ENCODE results near the gene ABCC8. TPM values are rescaled to one million over a fixed set of nuclear protein-coding genes. Genes with fewer than 3 reads are reported as not detected.

The ABCC8 gene
- total RNA-seq, 1 experiment from 2014 or later, result 2.4 TPM

DNA sequence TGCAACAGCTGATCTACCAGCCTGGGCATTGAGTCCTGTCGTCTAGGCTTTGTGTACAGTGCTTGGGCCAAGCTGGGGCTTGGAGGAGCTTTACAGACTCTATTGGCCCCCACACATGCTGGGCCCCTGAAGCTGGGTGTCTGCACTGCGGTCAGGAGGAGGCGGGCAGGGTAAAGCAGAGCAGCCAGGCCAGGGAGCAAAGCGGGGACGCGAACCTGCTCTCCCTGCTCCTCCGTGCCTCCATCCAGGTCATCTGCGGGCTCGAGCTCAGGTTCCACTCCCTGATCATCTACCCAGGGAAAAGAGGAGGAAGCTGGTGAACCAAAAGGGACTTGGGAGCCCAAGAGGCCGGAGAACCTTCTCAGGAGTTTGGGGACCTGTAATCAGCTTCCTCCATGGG lies 40.5 kb upstream of the ABCC8 start:
- H2BK120ac ChIP-seq (ENCODE audit: low read depth, low read length, poor library complexity, severe bottlenecking), result no peak overlapping the region
- no peak overlapping the region for H2BK20ac ChIP-seq (ENCODE audit: low read depth, low read length, poor library complexity, severe bottlenecking)
- no peaks in the 10 kb centered on the region for H4K20me1 ChIP-seq (ENCODE audit: control insufficient read depth, insufficient read depth, insufficient read length)
- no peak for DNase-seq
- H3T11ph ChIP-seq (ENCODE audit: low read length), result no peak overlapping the region
- no peaks in the 10 kb centered on the region for H3K79me1 ChIP-seq (ENCODE audit: insufficient read depth, low read depth, low read length, poor library complexity, severe bottlenecking)
- H3K18ac ChIP-seq (ENCODE audit: insufficient read length, low read depth, low read length), result no peak overlapping the region
- H3K4me2 ChIP-seq (ENCODE audit: insufficient read depth, insufficient read length, low read length), result no peak overlapping the region
- no CpG with 5 or more reads among the region's 10 CpGs for WGBS (ENCODE audit: extremely low coverage, insufficient read length, low lambda C conversion rate)
- Mint-ChIP-seq H3K27ac (no peak overlapping the region; a peak in 1 of 7 replicates), H3K9me3 (no peaks in the 10 kb centered on the region), H3K4me1 (peaks cover 16 to 18% of the 10 kb centered on the region in 2 experiments), H3K36me3 (ENCODE audit: insufficient read depth in 1 of 3, low read depth in 3 of 3) (peaks cover 2 to 6% (median 4%) of the 10 kb centered on the region in 3 experiments; a peak in 6 of 7 replicates), H3K27me3 (ENCODE audit: low read depth) (peaks cover 4% of the 10 kb centered on the region), H3K4me3 (no peak overlapping the region)
- H3K56ac ChIP-seq (ENCODE audit: insufficient read length, low read depth, low read length), result no peak overlapping the region
- no peaks in the 10 kb centered on the region for H3K23me2 ChIP-seq (ENCODE audit: insufficient read length, low read depth, low read length, poor library complexity, severe bottlenecking)
- no peak overlapping the region for H3K23ac ChIP-seq (ENCODE audit: insufficient read length, low read depth, low read length)
- H2BK15ac ChIP-seq (ENCODE audit: low read depth, low read length), result no peak overlapping the region
- no peak for TF ChIP-seq CTCF (conservative IDR thresholded peaks at IDR 0.05)
- no peak overlapping the region for H3K27ac ChIP-seq (ENCODE audit: insufficient read length, low read depth, low read length)
- no peak overlapping the region for H2AK5ac ChIP-seq (ENCODE audit: insufficient read length, low read length)
- no peak overlapping the region for H3K4ac ChIP-seq (ENCODE audit: low read depth, low read length)
- no peak overlapping the region for H4K8ac ChIP-seq (replicated peaks; ENCODE audit: insufficient read length, low read depth, low read length)
- no peak overlapping the region for H2BK12ac ChIP-seq (ENCODE audit: insufficient read length, low read depth, low read length)
- H2AFZ ChIP-seq (ENCODE audit: low read length), result no peak overlapping the region
- H3K4me1 ChIP-seq (ENCODE audit: insufficient read depth, low read length), result peaks cover 4% of the 10 kb centered on the region; the same call in 1 of the 2 replicates
- H4K5ac ChIP-seq (ENCODE audit: insufficient read length, low read depth, low read length), result no peak overlapping the region
- no peaks in the 10 kb centered on the region; the same call in 1 of the 2 replicates for H3K27me3 ChIP-seq (ENCODE audit: insufficient read depth, low read length)
- H3K9ac ChIP-seq (ENCODE audit: extremely low read depth, insufficient read length, low read length), result no peak overlapping the region
- no peak overlapping the region for H2BK5ac ChIP-seq (ENCODE audit: insufficient read length, low read length)
- H4K91ac ChIP-seq (ENCODE audit: insufficient read length, low read depth, low read length), result no peak overlapping the region
- no peaks in the 10 kb centered on the region for H3K9me3 ChIP-seq (ENCODE audit: control insufficient read depth, low read depth, low read length)
- no peak overlapping the region; the same call in 1 of the 2 replicates for H3K14ac ChIP-seq (ENCODE audit: insufficient read depth, low read length)
- no peaks in the 10 kb centered on the region for H3K79me2 ChIP-seq (ENCODE audit: insufficient read depth, low read length)

All from H9 (cell line).